Adrenal gland (tissue), 12 donors: Measurements from ENCODE around the gene TSPAN15. TPM values are rescaled to one million over a fixed set of nuclear protein-coding genes. Genes with fewer than 3 reads are reported as not detected.

Source experiments
- DNase-seq, 7 donors: peaks; one replicate each; pipeline ENCODE4 v3.0.0-alpha.2; 2019 to 2020
- H3K27ac ChIP-seq, 5 donors: fragments of 200-600 bp; sonication (generic) in 4 of 5; 1 replicate in 3 of 5; 2 replicates in 2 of 5; pipeline versions ENCODE4 v1.5.1 to v1.8.0; 2016 to 2020; ENCODE audit warnings: mild to moderate bottlenecking in 1 of 5
- H3K27me3 ChIP-seq: fragments of 200-600 bp; 2 replicates; pipeline ENCODE4 v1.8.0; 2021
- H3K36me3 ChIP-seq, 2 donors: fragments of 200-600 bp; replicated peaks in 1 of 2; 1 replicate in 1 of 2; 2 replicates in 1 of 2; pipeline versions ENCODE4 v1.5.1 to v1.8.0; 2018 to 2022
- H3K4me1 ChIP-seq, 2 donors: fragments of 200-600 bp; replicated peaks in 1 of 2; 1 replicate in 1 of 2; 2 replicates in 1 of 2; pipeline versions ENCODE4 v1.5.1 to v1.8.0; 2018 to 2021
- H3K4me3 ChIP-seq, 4 donors: fragments of 200-600 bp; sonication (generic) in 3 of 4; one replicate each; pipeline ENCODE4 v1.5.1; 2016 to 2018
- H3K9me3 ChIP-seq, 3 donors: fragments of 200-600 bp; sonication (generic) in 1 of 3; replicated peaks in 1 of 3; 1 replicate in 2 of 3; 2 replicates in 1 of 3; pipeline versions ENCODE4 v1.5.1 to v1.8.0; 2016 to 2021
- POLR2A ChIP-seq, 2 donors: fragments of 450-650 bp; IDR thresholded peaks; one replicate each; pipeline ENCODE4 v1.6.1; 2017; ENCODE audit warnings: antibody characterized with exemption in 2 of 2, mild to moderate bottlenecking in 2 of 2, moderate library complexity in 1 of 2
- WGBS, 4 donors: extraction: QIAGEN DNeasy Blood & Tissue Kit in 2 of 4; methylation state at CpG; one replicate each; pipeline versions ENCODE4 v1.1.5 to v1.1.7; 2013 to 2017; 5-methylcytosine and 5-hydroxymethylcytosine counted together
- intact Hi-C, 2 donors: fragments of 100-400 bp; cut with DNase I; formaldehyde crosslinking; loops; one replicate each; pipeline versions ENCODE4 v1.14.1 to v1.15.0; 2022 to 2023
- polyA plus RNA-seq, 3 donors: library from polyadenylated mRNA; stranded (reverse); fragments of 200-250 nt in 2 of 3; fragments of 350-450 nt in 1 of 3; fragmentation: Illumina TruSeq in 1 of 3; extraction: RNeasy Lipid Tissue Mini Kit (QIAGEN cat#74804) in 1 of 3; gene quantifications; one replicate each; pipeline ENCODE4 v1.2.3, GENCODE V29; 2013 to 2014
- total RNA-seq, 9 donors: library from RNA; depleted of rRNA in 4 of 9; stranded (reverse); fragments of >200 nt in 4 of 9; fragments of 120-200 nt in 1 of 9; fragmentation: NEBNext Ultra II Directional in 1 of 9; extraction: Animal tissue kit (Norgen Biotek cat#: 25700) in 1 of 9; gene quantifications; one replicate each; pipeline versions ENCODE4 v1.1.0 to v1.2.4, GENCODE V29; 2013 to 2023
- TF ChIP-seq, protein P1 (sequence below), 6 experiments: fragments of 450-650 bp in 4 of 6; fragments of 200-600 bp in 2 of 6; sonication (generic) in 1 of 6; IDR thresholded peaks; 1 replicate in 5 of 6; 2 replicates in 1 of 6; pipeline versions ENCODE4 v1.5.1 to v1.8.0; 2016 to 2021; ENCODE audit warnings: antibody characterized with exemption in 6 of 6, mild to moderate bottlenecking in 2 of 6, moderate library complexity in 1 of 6
- donor health status: healthy with polysubstance abuse.
- donor health status: Bipolar disorder and iron deficiency.
- donor health status: DM: yes; HTN: yes; CAD: no.
- donor health status: DM: no; HTN: no; CAD: no.
- donor health status: DM: no; HTN: no; CAD: no.
- donor health status: DM: yes; HTN: yes; CAD: no.

The TSPAN15 gene
- total and polyA plus RNA-seq, 12 donors = 5.6 to 14.8 (median 10.8) TPM

- Histone ChIP-seq H3K27ac (no peak overlapping the region), H3K36me3 (no peaks in the 10 kb centered on the region), H3K4me1 (peaks cover 0 to 20% of the 10 kb centered on the region in 2 donors), H3K27me3 (no peaks in the 10 kb centered on the region), H3K4me3 (peak overlapping the region in 2 of 4 donors; percentile 41 to 78), H3K9me3 (no peaks in the 10 kb centered on the region)
- TF ChIP-seq, protein P1, sequence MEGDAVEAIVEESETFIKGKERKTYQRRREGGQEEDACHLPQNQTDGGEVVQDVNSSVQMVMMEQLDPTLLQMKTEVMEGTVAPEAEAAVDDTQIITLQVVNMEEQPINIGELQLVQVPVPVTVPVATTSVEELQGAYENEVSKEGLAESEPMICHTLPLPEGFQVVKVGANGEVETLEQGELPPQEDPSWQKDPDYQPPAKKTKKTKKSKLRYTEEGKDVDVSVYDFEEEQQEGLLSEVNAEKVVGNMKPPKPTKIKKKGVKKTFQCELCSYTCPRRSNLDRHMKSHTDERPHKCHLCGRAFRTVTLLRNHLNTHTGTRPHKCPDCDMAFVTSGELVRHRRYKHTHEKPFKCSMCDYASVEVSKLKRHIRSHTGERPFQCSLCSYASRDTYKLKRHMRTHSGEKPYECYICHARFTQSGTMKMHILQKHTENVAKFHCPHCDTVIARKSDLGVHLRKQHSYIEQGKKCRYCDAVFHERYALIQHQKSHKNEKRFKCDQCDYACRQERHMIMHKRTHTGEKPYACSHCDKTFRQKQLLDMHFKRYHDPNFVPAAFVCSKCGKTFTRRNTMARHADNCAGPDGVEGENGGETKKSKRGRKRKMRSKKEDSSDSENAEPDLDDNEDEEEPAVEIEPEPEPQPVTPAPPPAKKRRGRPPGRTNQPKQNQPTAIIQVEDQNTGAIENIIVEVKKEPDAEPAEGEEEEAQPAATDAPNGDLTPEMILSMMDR (IDR thresholded peaks at IDR 0.05) = no peak
- no peak for TF ChIP-seq POLR2A (IDR thresholded peaks at IDR 0.05)
- peak in 1 of 7 donors; percentile 28 for DNase-seq
- WGBS, 4 donors = 15 to 52% (median 34%) methylated on average over 5 to 38 of the region's 38 CpGs
- intact Hi-C loops = no loop called here
Observed at GRCh38 chr10:69451784-69452251, 553 bp downstream of the TSPAN15 start.

GRCh38 chr10:69452676-69453415 lies 1.6 kb downstream of the TSPAN15 start:
- intact Hi-C loops = no loop called here
- WGBS, 4 donors = 86 to 96% (median 92%) methylated on average over 6 of the region's 6 CpGs
- no peak overlapping the region for H3K27ac ChIP-seq

GRCh38 chr10:69453795-69454194 lies 2.5 kb downstream of the TSPAN15 start:
- Histone ChIP-seq H3K4me1 (peaks cover 6 to 20% of the 10 kb centered on the region in 2 donors), H3K4me3 (no peak overlapping the region)
- TF ChIP-seq POLR2A (IDR thresholded peaks at IDR 0.05) = no peak
- TF ChIP-seq, protein P1 (IDR thresholded peaks at IDR 0.05) = no peak

More at GRCh38 chr10:69452676-69453415, 1.6 kb downstream of the TSPAN15 start:
- no peak for DNase-seq
- no peaks in the 10 kb centered on the region for H3K27me3 ChIP-seq
- H3K4me3 ChIP-seq = no peak overlapping the region
- H3K4me1 ChIP-seq = peaks cover 0 to 20% of the 10 kb centered on the region in 2 donors
- no peak for TF ChIP-seq POLR2A (IDR thresholded peaks at IDR 0.05)
- TF ChIP-seq, protein P1 (IDR thresholded peaks at IDR 0.05) = no peak
- H3K36me3 ChIP-seq = no peaks in the 10 kb centered on the region
- no peaks in the 10 kb centered on the region for H3K9me3 ChIP-seq

GRCh38 chr10:69455006-69455763 lies 3.9 kb downstream of the TSPAN15 start:
- no peak for DNase-seq
- intact Hi-C loops = no loop called here
- H3K9me3 ChIP-seq = no peaks in the 10 kb centered on the region
- WGBS, 4 donors = 73 to 86% (median 83%) methylated on average over 10 of the region's 10 CpGs
- H3K27ac ChIP-seq = no peak overlapping the region
- TF ChIP-seq, protein P1 (IDR thresholded peaks at IDR 0.05) = no peak
- no peak for TF ChIP-seq POLR2A (IDR thresholded peaks at IDR 0.05)
- H3K4me3 ChIP-seq = no peak overlapping the region
- H3K36me3 ChIP-seq = no peaks in the 10 kb centered on the region
- peaks cover 7 to 22% of the 10 kb centered on the region in 2 donors for H3K4me1 ChIP-seq
- H3K27me3 ChIP-seq = no peaks in the 10 kb centered on the region

More at GRCh38 chr10:69453795-69454194, 2.5 kb downstream of the TSPAN15 start:
- Histone ChIP-seq H3K27ac (no peak overlapping the region), H3K27me3 (no peaks in the 10 kb centered on the region), H3K9me3 (no peaks in the 10 kb centered on the region), H3K36me3 (no peaks in the 10 kb centered on the region)
- DNase-seq = no peak
- intact Hi-C loops = no loop called here
